Activated T-helper 1 cell treated with anti-CD3 and anti-CD28 coated beads, Interleukin-2, amount 50 U/mL, for 16 hours (primary cell): ENCODE data around the gene COL23A1.
"Not testable (repeated sequence)": the region's sequence is repeated elsewhere in the genome, so short reads cannot be mapped to it uniquely, and the experiment has no call there.

Experiments used
- DNase-seq, 2 donors: peaks; one replicate each; pipeline ENCODE4 v3.0.0-alpha.2; 2020; ENCODE audit warnings: low read depth in 1 of 2, low spot score in 1 of 2

Gene COL23A1

GRCh38 chr5:178328826-178329730, 261.1 kb downstream of the COL23A1 start:
- DNase-seq: no peak

GRCh38 chr5:178327931-178328711, 262.1 kb downstream of the COL23A1 start:
- DNase-seq: no peak

GRCh38 chr5:178327446-178327845, 262.7 kb downstream of the COL23A1 start:
- no peak for DNase-seq

- DNase-seq: no peak
Observed at GRCh38 chr5:178326374-178326715, 263.8 kb downstream of the COL23A1 start.

- no peak for DNase-seq
Observed at GRCh38 chr5:178325679-178326373, 264.4 kb downstream of the COL23A1 start.

GRCh38 chr5:178325311-178325678, 264.9 kb downstream of the COL23A1 start:
- DNase-seq: no peak

- no peak for DNase-seq
Observed at GRCh38 chr5:178324481-178325310, 265.5 kb downstream of the COL23A1 start.

- no peak for DNase-seq
Observed at GRCh38 chr5:178323961-178324360, 266.2 kb downstream of the COL23A1 start.

GRCh38 chr5:178323541-178323865, 266.7 kb downstream of the COL23A1 start:
- no peak for DNase-seq

GRCh38 chr5:178322736-178323540, 267.3 kb downstream of the COL23A1 start:
- DNase-seq: no peak

GRCh38 chr5:178320281-178320855, 269.8 kb downstream of the COL23A1 start:
- no peak for DNase-seq

- no peak for DNase-seq
Observed at GRCh38 chr5:178319541-178320041, 270.6 kb downstream of the COL23A1 start.

GRCh38 chr5:178318893-178319292, 271.3 kb downstream of the COL23A1 start:
- no peak for DNase-seq

GRCh38 chr5:178318382-178318781, 271.8 kb downstream of the COL23A1 start:
- no peak for DNase-seq

- not testable (repeated sequence) for DNase-seq
Observed at GRCh38 chr5:178317727-178318126, 272.5 kb downstream of the COL23A1 start.

- DNase-seq: no peak
Observed at GRCh38 chr5:178314961-178315820, 275.0 kb downstream of the COL23A1 start.

- DNase-seq: no peak
Observed at GRCh38 chr5:178314061-178314660, 276.0 kb downstream of the COL23A1 start.

GRCh38 chr5:178313316-178313715, 276.9 kb downstream of the COL23A1 start:
- DNase-seq: no peak
